GM23338 (cell line): ENCODE results near the gene ZNF488.

Experiments
- EZH2 ChIP-seq: fragments of 200-600 bp; sonication (generic); IDR thresholded peaks from one replicate; pipeline ENCODE4 v1.8.0; 2017; ENCODE audit warnings: antibody characterized with exemption, mild to moderate bottlenecking, low read depth; ENCODE audit not compliant: unreplicated experiment
- EZH2phosphoT487 ChIP-seq: fragments of 200-600 bp; sonication (generic); IDR thresholded peaks from one replicate; pipeline ENCODE4 v1.8.1; 2018; ENCODE audit warnings: antibody characterized with exemption; ENCODE audit not compliant: unreplicated experiment
- POLR2AphosphoS5 ChIP-seq: IDR thresholded peaks from 2 replicates; pipeline ENCODE4 v1.6.1; 2016; ENCODE audit warnings: antibody characterized with exemption, low read depth
- TF ChIP-seq, protein P1 (sequence below), 2 experiments: fragments of 200-600 bp in 1 of 2; sonication (generic) in 1 of 2; conservative IDR thresholded peaks; 2 replicates each; pipeline versions ENCODE4 v1.5.1 to v1.6.1; 2016 to 2017; ENCODE audit warnings: antibody characterized with exemption in 2 of 2, low read depth in 2 of 2, mild to moderate bottlenecking in 2 of 2, moderate library complexity in 1 of 2
- TF ChIP-seq, protein P2 (sequence below): fragments of 250-450 bp; sonication (Bioruptor Pico); IDR thresholded peaks from 2 replicates; pipeline ENCODE4 v1.5.0; 2020; ENCODE audit warnings: mild to moderate bottlenecking, moderate library complexity

GRCh38 chr10:47359626-47360418, 24.3 kb downstream of the ZNF488 start:
- TF ChIP-seq, protein P1, sequence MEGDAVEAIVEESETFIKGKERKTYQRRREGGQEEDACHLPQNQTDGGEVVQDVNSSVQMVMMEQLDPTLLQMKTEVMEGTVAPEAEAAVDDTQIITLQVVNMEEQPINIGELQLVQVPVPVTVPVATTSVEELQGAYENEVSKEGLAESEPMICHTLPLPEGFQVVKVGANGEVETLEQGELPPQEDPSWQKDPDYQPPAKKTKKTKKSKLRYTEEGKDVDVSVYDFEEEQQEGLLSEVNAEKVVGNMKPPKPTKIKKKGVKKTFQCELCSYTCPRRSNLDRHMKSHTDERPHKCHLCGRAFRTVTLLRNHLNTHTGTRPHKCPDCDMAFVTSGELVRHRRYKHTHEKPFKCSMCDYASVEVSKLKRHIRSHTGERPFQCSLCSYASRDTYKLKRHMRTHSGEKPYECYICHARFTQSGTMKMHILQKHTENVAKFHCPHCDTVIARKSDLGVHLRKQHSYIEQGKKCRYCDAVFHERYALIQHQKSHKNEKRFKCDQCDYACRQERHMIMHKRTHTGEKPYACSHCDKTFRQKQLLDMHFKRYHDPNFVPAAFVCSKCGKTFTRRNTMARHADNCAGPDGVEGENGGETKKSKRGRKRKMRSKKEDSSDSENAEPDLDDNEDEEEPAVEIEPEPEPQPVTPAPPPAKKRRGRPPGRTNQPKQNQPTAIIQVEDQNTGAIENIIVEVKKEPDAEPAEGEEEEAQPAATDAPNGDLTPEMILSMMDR (conservative IDR thresholded peaks at IDR 0.05; ENCODE audit: low read depth in 2 of 2): no peak
- no peak for TF ChIP-seq EZH2phosphoT487
- TF ChIP-seq POLR2AphosphoS5: no peak
- TF ChIP-seq EZH2: no peak
- TF ChIP-seq, protein P2, sequence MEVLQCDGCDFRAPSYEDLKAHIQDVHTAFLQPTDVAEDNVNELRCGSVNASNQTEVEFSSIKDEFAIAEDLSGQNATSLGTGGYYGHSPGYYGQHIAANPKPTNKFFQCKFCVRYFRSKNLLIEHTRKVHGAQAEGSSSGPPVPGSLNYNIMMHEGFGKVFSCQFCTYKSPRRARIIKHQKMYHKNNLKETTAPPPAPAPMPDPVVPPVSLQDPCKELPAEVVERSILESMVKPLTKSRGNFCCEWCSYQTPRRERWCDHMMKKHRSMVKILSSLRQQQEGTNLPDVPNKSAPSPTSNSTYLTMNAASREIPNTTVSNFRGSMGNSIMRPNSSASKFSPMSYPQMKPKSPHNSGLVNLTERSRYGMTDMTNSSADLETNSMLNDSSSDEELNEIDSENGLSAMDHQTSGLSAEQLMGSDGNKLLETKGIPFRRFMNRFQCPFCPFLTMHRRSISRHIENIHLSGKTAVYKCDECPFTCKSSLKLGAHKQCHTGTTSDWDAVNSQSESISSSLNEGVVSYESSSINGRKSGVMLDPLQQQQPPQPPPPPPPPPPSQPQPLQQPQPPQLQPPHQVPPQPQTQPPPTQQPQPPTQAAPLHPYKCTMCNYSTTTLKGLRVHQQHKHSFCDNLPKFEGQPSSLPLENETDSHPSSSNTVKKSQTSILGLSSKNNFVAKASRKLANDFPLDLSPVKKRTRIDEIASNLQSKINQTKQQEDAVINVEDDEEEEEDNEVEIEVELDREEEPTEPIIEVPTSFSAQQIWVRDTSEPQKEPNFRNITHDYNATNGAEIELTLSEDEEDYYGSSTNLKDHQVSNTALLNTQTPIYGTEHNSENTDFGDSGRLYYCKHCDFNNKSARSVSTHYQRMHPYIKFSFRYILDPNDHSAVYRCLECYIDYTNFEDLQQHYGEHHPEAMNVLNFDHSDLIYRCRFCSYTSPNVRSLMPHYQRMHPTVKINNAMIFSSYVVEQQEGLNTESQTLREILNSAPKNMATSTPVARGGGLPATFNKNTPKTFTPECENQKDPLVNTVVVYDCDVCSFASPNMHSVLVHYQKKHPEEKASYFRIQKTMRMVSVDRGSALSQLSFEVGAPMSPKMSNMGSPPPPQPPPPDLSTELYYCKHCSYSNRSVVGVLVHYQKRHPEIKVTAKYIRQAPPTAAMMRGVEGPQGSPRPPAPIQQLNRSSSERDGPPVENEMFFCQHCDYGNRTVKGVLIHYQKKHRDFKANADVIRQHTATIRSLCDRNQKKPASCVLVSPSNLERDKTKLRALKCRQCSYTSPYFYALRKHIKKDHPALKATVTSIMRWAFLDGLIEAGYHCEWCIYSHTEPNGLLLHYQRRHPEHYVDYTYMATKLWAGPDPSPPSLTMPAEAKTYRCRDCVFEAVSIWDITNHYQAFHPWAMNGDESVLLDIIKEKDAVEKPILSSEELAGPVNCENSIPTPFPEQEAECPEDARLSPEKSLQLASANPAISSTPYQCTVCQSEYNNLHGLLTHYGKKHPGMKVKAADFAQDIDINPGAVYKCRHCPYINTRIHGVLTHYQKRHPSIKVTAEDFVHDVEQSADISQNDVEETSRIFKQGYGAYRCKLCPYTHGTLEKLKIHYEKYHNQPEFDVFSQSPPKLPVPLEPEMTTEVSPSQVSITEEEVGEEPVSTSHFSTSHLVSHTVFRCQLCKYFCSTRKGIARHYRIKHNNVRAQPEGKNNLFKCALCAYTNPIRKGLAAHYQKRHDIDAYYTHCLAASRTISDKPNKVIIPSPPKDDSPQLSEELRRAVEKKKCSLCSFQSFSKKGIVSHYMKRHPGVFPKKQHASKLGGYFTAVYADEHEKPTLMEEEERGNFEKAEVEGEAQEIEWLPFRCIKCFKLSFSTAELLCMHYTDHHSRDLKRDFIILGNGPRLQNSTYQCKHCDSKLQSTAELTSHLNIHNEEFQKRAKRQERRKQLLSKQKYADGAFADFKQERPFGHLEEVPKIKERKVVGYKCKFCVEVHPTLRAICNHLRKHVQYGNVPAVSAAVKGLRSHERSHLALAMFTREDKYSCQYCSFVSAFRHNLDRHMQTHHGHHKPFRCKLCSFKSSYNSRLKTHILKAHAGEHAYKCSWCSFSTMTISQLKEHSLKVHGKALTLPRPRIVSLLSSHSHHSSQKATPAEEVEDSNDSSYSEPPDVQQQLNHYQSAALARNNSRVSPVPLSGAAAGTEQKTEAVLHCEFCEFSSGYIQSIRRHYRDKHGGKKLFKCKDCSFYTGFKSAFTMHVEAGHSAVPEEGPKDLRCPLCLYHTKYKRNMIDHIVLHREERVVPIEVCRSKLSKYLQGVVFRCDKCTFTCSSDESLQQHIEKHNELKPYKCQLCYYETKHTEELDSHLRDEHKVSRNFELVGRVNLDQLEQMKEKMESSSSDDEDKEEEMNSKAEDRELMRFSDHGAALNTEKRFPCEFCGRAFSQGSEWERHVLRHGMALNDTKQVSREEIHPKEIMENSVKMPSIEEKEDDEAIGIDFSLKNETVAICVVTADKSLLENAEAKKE (CRISPR knock-in tag): no peak
